CD4-positive, alpha-beta T cell treated with Interleukin-4 for 1 hour (primary cell): ENCODE data around the gene C9orf78.

Source experiments
- DNase-seq, 2 donors: peaks; one replicate each; pipeline ENCODE4 v3.0.0-alpha.2; 2020 to 2022

Gene C9orf78

DNA sequence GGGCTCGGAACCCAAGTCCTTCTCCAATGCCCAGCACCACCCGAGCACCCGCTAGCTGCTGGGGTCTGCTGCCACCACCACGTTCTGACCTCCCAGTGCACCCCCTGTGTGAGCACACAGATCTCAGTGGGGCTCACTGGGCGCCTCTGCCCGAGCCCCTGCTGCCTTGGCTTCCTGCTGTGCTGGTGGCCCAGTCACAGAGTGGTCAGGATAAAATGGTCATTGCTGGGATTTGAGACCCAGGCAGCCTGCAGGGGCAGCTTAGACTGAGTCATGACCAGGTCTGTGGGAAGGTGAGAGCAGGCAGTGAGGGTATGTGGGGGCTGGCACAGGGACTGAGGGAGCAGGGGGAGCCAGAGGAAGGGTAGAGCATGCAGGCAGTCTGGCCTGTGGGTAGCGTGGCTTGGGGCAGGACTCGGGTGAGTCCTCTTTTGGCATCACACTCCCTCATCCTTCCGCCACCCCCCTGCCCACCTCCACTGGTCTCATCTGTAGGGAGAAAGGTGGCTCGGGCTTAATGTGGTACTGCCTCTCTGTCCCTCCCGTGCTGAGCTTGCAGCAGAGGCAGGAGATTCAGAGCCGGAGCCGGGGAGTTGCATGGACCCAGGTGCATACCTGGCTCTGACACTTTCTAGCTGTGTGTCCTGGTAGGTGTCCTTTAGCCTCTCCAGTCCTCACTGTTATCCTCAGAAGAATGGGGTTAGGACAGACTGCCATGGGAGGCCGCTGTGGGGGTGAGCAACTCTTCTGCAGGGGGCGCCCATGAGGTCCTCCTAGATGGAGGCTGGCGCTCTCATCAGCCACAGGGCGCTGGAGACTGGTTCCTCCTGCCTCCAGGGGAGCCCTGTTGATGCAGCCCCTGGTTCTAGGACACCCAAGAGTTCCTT, 32.3 kb upstream of the C9orf78 start:
- no peak for DNase-seq

DNA sequence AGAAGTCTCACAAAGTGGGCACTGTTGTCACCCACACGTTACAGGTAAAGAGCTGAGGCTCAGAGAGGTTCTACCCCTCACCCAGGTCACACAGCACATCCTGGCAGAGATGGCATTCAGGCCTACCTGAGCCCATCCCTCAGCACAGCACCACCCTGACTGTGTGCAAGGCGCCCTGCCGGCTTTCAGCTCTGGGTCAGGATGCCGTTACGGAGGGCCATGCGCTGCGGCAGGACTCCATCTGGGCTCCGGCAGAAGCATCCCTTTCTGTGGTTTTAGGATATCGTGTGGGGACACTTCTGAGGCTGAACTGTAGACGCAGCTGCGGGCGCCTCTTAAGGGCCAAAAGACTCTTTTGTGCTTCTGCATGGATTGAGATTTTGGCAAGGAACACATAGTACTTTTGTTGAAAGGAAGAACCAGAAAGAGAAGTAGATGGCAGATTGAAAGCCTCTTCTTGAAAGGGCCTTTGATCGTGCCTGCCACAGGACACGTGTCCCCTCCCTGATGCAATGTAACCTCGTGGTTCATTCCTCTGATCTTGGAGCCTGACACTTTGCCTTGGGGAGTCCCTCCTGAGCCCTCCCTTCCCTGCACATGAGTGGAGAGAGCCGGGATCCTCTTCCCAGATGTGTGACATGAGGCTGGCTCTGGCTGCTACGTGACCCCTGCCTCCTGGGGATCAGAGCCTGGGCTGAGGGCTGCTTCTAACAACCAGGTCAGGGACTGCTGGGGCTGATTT, 31.5 kb upstream of the C9orf78 start:
- DNase-seq, result peak; percentile 46 to 60

DNA sequence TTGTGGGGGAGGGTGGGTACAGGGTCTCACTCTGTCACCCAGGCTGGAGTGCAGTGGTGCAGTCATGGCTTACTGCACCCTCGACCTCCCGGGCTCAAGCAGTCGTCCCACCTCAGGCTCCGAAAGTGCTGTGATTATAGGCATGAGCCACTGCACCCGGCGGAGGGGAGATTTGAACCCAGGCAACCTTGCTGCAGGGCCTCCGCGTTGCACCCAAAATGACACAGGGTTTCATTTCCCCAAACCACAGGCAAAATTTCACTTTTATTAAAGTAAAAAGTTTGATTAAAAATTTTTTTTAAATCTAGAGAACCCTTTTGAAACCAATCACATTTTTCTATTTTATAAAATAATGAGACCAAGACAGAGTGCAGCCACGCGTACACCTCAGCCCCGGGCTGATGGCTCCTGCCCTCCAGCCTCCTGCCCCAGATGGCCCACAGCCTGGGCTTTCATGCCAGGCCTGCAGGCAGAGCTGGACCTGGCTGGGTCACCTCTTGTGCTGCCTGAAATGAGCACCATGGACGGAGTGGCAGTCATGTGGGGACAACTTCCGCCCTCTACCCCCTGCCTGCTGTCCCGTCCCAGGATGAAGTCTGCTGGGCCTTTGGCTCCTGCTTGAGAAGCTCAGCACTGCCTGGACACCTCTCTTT, 30.7 kb upstream of the C9orf78 start:
- no peak for DNase-seq

DNA sequence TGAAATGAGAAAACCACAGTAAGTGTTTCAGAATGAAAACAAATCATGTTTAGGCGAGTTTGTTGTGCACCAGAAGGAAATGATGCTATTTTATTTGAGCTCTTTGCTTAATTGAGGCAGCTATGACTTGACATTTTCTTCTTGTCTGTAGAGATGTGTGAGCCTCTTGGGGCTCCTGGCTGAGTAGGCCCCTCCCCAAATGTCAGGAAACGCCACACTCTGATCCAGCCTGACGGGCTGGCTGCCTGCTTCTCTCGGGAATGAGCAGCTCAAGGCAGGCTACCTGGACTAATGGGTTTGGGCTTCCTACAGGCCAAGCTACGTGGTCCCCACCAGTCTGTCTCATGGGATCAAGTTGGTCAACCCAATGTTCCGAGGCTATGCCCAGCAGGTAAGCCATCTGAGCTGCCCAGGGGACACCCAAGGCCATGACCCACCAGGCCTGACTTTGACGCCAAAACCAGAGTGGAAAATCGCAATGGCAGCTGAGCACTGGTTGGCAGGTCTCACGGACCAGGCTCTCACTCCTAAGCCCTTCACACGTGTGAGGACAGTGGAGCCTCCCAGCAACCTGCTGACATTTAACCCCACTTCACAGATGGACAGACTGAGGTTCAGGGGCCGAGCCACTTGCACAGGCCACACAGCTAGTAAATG, 30.0 kb upstream of the C9orf78 start:
- no peak for DNase-seq

DNA sequence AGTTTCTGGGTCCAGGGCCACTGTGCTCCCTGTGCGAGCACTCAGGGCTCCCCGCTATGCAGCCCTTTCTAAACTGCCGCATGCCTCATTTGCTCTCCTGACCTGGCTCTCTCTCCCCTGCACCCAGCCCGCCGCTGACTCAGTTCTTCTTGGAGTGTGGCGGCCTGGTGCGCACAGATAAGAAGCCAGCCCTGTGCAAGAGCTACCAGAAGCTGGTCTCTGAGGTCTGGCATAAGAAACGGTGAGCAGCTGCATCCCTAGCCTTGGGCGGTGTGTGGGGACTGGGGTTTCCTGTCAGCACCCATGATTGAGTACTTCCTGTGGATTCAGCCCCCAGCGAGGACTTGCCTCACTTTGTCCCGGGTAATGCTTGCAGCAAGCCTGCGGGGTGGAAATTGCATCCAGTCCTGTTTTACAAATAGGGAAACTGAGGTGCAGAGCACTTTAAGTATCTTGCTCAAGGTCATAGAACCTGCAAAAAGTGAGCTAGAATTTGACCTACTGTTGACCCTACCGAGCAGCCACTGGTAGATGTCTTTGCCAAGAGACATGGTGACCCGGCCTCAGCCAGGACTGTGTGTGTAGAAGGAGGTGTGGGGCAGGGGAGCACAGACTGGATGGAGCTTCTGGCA, 28.1 kb upstream of the C9orf78 start:
- DNase-seq, result peak; percentile 53 to 69

DNA sequence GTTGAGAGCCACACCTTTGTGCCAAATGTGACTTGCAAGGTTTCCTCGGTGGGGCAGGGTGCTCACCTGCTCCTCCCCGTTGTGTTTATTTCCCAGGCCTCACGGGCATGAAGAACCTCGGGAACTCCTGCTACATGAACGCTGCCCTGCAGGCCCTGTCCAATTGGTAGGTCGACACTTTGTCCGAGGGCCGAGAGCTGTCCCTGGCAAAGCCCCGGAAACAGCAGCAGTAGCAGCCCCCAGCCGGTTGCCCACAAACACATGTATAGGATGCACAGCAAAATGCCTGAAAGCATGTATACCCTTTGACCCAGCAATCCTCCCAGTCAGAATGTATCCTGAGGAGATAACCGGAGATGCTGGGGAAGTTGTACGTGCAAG, 26.4 kb upstream of the C9orf78 start:
- no peak for DNase-seq

DNA sequence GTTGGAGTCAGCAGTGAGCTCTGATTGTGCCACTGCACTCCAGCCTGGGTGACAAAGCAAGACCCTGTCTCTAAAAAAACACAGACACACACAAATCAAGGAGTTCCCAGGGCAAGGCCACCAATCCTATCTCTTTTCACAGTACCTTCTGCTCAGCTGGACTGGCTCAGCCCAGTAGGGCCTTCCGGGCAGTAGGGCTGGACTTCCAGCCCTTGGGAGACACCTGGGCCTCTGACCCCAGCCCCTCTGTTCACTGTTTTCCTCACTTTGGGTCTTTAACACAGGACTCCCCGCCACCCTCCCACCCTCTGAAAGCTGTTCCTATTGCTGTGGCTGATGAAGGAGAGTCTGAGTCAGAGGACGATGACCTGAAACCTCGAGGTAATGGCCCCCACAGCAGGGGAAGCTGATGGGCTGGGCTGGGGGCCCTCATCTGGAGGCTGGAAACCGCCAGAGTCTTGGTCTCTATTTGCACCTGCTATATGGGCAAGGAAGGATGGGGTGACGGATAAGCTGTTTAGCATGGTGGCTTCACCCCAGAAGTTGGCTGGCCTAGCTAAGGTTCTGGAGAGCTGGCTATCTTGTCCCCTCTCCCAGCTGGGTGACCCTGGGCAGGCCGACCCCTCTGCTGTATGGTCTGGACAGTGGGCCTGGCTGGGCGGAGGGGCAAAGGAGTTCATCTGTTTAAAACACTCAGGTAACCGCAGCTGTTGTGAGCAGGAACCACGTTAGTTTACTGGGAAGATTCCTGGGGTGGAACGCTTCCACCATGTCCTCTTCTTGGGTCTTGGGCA, 25.8 kb upstream of the C9orf78 start:
- DNase-seq, result no peak

DNA sequence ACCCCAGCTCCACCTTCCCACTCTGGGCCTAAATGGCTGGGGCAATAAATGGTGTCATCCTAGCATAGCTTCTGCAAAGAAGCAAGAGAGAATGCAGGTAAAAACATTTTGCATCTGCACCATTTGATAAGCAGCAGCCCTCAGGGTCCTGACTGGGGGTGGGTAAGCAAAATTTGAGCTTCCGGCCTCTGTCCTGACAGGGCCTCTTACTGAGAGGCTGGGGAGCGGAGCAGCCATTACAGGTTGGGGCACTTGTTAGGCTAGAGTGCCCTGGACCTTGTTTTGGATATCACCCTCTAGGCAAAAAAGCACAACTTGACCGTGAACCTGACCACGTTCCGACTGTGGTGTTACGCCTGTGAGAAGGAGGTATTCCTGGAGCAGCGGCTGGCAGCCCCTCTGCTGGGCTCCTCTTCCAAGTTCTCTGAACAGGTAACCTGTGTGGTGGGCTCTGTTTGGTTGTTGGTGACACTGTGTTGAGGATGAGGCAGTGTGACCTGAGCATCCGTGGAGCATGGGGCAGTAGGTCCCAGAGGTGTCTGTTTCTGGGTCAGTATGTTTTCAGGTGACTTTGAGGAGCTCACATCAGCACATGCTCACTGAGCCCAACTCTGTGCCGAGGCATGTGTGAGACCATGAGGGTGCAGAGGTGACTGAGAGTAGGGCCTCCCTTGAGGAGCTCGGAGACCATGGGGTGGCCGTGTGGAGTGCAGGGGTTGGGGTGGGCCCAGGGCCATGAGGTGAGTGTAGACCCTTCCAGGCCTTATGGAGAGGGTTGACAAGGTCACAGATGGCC, 23.3 kb upstream of the C9orf78 start:
- no peak for DNase-seq

DNA sequence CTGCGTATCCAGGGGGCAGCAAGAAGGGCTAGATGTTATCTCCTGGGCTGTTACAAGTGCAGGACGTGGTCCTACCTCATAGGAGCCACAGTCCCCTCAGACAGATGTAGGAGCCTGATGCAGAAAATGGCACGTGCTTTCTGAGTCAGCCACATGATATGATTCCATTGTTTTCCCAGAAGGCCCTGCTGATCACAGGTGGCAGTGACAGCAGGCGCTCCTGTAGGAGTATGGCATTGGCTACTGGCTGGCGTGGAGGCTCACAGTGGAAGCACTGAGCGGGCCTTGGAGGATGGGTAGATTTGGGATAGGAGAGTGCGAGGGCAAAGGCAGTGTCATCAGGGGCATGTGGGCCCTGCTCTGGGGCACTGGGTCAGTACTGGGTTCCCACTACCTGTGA, 22.1 kb upstream of the C9orf78 start:
- DNase-seq, result no peak

DNA sequence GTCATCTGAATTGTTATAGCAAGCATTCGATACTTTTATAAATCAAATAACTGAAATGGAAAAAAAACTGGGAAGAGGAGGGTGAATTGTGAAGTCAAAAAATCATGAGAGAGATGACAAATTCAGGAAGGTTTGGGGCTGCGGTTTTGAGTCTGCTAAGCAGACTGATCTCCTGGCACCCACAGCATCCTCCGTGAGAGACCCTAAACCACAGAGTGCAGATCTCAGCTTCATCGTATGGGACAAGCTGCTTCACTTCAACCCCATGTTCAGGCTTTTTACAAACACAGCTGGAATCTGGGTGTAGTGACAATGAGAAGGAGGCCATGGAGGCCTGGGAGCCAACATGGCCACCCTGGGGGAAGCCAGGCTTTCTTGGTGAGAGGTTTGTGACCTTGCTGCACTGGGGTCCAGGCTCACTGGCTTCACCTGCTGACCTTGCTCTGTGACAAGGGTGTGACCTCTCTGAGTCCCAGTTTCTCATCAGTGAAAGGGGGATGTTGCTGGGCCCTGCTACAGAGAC, 19.6 kb upstream of the C9orf78 start:
- DNase-seq, result no peak

DNA sequence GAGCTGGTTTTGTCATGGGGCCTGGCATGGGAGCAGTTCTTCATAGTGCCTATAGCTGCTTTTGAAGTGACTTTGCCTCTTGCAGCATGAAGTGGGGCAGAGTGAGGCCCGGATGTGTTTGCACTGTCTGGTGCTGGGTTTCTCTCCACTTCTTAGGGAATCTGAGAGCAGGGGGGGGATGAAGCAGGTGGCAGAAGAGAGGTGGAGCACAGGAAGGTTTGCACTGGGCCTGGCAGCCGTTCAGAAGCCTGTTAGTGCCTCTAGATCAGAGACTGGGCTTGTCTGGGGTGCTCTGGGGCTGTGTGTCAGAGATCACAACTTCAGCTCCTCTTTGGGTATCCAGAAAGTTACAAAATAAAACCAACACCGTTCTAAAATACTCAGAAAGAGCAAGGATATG, 18.5 kb upstream of the C9orf78 start:
- DNase-seq, result no peak

DNA sequence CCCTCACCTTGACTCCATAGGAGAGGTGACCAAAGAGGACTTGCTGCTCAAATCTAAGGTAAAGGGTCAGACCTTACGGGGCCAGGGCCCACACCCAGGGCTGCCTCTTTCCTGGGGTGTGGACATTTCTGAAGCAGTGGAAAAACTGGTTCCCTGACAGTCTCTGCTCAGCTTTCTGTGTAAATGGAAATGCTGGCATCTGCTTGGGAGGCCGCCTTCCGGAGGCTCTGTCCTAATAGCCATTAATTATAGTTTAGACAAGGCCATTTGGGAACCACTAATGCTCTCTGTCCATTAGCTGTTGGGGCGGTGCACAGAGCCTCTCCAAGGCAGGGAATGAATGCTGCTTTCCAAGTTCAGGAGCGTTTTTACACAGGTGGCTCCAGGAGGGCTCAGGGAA, 17.5 kb upstream of the C9orf78 start:
- DNase-seq, result no peak

DNA sequence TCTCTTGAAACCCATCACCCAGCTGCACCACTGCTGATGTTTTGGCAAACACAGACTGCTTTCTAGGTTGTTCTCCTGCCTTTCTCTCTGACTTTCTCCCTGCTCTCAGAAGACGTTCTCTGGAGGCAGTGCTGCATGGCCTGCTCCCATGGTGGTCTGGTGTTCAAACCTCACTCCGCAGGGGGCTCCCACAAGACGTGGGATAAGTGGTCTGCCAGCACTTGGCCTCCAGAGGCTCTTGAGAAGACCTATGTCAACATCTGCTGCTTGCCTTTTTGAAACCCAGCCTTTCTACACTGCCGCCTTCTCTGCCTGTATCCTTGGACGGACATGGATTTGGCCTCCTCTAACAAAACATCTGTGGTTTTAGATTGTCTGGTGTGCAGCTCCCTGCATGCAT, 16.7 kb upstream of the C9orf78 start:
- DNase-seq, result no peak

DNA sequence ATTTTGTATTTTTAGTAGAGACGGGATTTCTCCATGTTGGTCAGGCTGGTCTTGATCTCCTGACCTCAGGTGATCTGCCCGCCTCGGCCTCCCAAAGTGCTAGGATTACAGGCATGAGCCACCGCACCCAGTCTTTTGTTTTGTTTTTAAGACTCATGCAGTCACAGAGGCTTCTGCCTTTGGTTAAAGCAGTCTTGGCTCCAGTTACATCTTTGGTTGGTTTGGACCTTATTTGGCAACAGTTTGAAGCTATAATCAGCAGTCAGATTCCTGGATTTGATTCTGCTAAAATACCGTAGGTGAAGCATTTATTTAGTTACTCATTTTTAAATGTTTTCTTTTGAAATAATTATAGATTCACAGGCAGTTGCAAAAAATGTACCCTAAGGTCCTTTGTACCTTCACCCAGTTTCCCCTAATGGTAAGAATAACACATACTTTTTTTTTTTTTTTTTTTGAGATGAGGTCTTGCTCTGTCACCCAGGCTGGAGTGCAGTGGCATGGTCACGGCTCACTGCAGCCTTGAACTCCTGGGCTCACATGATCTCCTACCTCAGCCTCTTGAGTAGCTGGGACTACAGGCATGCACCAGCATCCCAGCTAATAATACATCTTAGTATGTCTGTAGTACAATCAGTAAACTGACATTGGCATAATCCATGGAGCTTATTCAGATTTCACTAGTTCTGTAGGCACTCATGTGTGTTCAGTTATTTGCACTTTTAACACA, 15.9 kb upstream of the C9orf78 start:
- no peak for DNase-seq

DNA sequence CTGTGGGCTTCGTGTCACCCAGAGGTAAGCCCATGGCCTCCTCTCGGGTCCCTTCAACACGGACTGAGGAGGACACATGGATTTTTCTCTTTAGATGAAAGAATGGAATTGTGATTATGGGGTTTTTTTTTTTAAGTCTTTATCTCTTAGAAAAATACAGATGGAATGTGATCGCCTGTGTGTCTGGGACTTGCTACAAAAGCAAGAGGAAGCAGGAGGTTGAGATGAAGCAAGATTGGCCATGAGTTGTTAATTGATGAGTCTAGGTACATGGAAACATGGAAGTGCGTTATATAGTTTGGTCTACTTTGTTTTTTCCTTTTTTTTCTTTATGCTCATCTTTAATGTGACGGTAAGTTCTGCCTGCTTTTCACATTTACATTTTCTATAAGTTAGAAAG, 14.8 kb upstream of the C9orf78 start:
- no peak for DNase-seq

DNA sequence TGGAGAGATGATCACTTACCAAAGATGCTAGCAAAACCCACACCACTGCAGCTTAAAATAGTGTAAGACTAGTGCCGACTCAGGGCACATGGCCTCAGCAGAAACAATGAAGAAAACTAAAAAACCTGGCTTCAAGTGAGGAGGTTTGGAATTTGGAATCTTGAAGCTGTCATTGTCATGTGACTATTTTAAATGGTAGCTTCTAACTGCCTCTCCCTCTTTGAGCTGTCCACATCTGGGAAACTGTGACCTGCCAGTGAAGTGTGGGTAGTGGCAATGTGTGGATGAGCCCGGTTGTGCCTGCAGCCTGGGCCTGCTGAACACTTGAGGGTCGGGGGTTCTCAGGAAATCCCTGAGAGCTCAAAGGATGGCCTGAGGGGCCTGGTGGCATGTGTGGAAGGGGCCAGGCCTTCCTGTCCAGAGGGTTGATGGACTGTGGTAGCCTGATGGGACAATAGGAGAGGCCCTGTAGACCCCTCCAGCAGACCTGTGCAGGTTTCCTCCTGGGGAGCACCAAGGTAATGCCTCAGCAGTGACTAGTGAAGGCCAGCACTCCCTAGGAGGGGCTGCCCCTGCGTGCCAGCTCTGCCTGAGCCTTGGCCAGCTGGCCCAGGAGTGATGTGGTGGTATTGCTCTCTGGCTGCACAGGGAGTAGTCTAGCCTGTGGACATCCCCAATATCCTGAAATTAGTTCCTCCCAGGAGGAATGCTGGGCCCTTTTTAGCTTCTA, 13.8 kb upstream of the C9orf78 start:
- no peak for DNase-seq

DNA sequence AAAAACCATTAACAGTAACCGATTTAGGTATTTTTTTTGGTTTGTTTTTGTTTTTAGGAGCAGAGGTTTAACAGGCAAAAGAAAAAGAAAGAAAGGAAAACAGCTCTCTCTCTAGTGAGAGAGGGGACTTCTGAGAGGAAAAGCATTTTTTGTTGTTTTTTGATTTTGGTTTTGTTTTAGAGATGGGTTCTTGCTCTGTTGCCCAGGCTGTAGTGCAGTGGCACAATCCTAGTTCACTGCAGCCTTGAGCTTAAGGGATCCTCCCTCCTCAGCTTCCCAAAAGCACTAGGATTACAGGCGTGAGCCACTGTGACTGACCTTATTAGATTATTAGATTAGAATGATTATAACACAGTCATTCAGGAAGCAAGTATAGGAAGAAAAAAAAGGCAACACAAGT, 10.3 kb upstream of the C9orf78 start:
- DNase-seq, result no peak

DNA sequence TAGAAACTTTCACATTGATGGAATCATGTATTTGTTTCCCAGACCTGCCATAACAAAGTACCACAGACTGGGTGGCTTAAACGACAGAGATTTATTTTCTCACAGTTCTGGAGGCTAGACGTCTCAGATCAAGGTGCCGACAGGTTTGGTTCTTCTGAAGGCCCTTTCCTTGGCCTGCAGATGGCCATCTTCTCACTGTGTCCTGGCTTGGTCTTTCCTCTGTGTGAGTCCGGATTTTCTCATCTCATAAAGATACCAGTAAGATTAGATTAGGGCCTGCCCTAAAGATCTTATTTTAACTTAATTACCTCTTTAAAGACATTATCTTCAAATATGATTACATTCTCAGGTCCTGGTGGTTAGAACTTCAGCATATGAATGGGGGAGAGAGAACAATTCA, 6.0 kb upstream of the C9orf78 start:
- DNase-seq, result no peak

DNA sequence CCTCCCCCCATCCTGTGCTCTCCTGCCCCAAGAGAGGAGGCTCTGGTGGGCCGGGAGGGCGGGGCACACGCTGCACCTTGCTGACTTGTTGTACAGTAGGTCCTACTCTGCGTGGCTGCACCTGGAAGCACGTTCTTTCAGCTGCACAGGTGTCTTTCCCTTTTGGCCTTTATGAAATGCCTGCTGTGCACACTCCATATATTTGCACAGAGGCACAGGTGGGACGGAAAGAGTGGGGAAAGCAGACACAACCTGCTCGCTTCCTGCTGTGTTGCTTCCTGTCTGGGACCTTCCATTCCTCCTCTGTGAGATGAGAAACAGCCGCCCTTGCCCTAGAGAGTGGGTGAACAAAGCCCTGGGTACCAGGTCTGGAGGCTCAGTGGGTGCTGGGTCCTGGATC, 5.0 kb upstream of the C9orf78 start:
- no peak for DNase-seq
